ENCODE data around the gene WDR5B.
A peak's percentile ranks its signal among the peaks of the same experiment; 100 is the strongest.

The WDR5B gene

DNA sequence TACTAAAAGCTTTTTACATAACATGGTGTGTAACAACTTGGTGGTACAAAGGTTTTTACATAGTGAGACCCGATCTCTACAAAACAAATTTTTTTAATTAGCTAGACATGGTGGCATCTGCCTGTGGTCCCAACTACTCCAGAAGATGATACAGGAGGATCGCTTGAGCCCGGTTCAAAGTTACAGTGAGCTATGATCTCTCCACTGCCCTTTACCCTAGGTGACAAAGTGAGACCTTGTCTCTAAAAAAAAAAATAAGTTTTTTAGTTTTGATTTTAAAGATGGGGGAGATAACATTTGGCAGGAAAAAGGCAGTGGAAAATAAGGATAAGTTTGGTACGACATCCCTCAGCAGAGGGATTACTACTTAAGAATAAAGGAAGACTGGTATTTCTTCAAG lies 26.0 kb downstream of the WDR5B start:
- TF ChIP-seq EZH2 (IDR thresholded peaks at IDR 0.05; ENCODE audit: borderline replicate concordance, low read depth, low read length, severe bottlenecking) = no peak
- TF ChIP-seq CTCF (IDR thresholded peaks at IDR 0.05; ENCODE audit: borderline replicate concordance, extremely low read depth, low read length, poor library complexity, severe bottlenecking) = no peak
- Histone ChIP-seq H3K36me3 (ENCODE audit: insufficient read depth, low read length) (peaks cover 26% of the 10 kb centered on the region), H3K27me3 (ENCODE audit: insufficient read depth, low read length, poor library complexity) (no peaks in the 10 kb centered on the region), H3K4me1 (ENCODE audit: insufficient read depth, low read length) (peaks cover 37% of the 10 kb centered on the region), H3K9me3 (ENCODE audit: insufficient read depth, low read length, severe bottlenecking) (no peaks in the 10 kb centered on the region), H3K79me2 (ENCODE audit: insufficient read depth, low read length) (peaks cover 82% of the 10 kb centered on the region), H2AFZ (ENCODE audit: low read depth, low read length) (no peak overlapping the region), H3K4me2 (ENCODE audit: insufficient read depth, low read length) (no peak overlapping the region), H3K27ac (ENCODE audit: low read length) (no peak overlapping the region), H4K20me1 (ENCODE audit: insufficient read depth, low read length) (peaks cover 4% of the 10 kb centered on the region; the same call in 1 of the 2 replicates), H3K9ac (ENCODE audit: low read depth, low read length) (no peak overlapping the region), H3K4me3 (ENCODE audit: low read depth in 1 of 2, low read length in 2 of 2) (no peak overlapping the region)
- ATAC-seq (ENCODE audit: insufficient read depth, low read depth) = no peak
- no peak for DNase-seq

- H2AFZ ChIP-seq (ENCODE audit: low read depth, low read length) = no peak overlapping the region
- no peak overlapping the region for H3K4me2 ChIP-seq (ENCODE audit: insufficient read depth, low read length)
- H3K4me1 ChIP-seq (ENCODE audit: insufficient read depth, low read length) = peaks cover 42% of the 10 kb centered on the region
- H3K36me3 ChIP-seq (ENCODE audit: insufficient read depth, low read length) = peaks cover 24% of the 10 kb centered on the region
- H3K9me3 ChIP-seq (ENCODE audit: insufficient read depth, low read length, severe bottlenecking) = no peaks in the 10 kb centered on the region
- H3K4me3 ChIP-seq (ENCODE audit: low read depth in 1 of 2, low read length in 2 of 2) = no peak overlapping the region
- H3K27me3 ChIP-seq (ENCODE audit: insufficient read depth, low read length, poor library complexity) = no peaks in the 10 kb centered on the region
- peaks cover 3% of the 10 kb centered on the region; the same call in 1 of the 2 replicates for H4K20me1 ChIP-seq (ENCODE audit: insufficient read depth, low read length)
- ATAC-seq (ENCODE audit: insufficient read depth, low read depth) = no peak
- H3K27ac ChIP-seq (ENCODE audit: low read length) = no peak overlapping the region
- DNase-seq = no peak
- TF ChIP-seq EZH2 (IDR thresholded peaks at IDR 0.05; ENCODE audit: borderline replicate concordance, low read depth, low read length, severe bottlenecking) = no peak
- no peak for TF ChIP-seq CTCF (IDR thresholded peaks at IDR 0.05; ENCODE audit: borderline replicate concordance, extremely low read depth, low read length, poor library complexity, severe bottlenecking)
- H3K79me2 ChIP-seq (ENCODE audit: insufficient read depth, low read length) = peaks cover 87% of the 10 kb centered on the region
- no peak overlapping the region for H3K9ac ChIP-seq (ENCODE audit: low read depth, low read length)
Observed at GRCh38 chr3:122389197-122389596, 26.7 kb downstream of the WDR5B start.

- no peaks in the 10 kb centered on the region for H4K20me1 ChIP-seq (ENCODE audit: insufficient read depth, low read length)
- peaks cover 12% of the 10 kb centered on the region; the same call in 1 of the 2 replicates for H3K36me3 ChIP-seq (ENCODE audit: insufficient read depth, low read length)
- no peak overlapping the region for H3K4me3 ChIP-seq (ENCODE audit: low read depth in 1 of 2, low read length in 2 of 2)
- peak overlapping the region; percentile 6; the same call in 1 of the 2 replicates for H3K4me2 ChIP-seq (ENCODE audit: insufficient read depth, low read length)
- H3K9me3 ChIP-seq (ENCODE audit: insufficient read depth, low read length, severe bottlenecking) = no peaks in the 10 kb centered on the region
- no peaks in the 10 kb centered on the region for H3K27me3 ChIP-seq (ENCODE audit: insufficient read depth, low read length, poor library complexity)
- no peak overlapping the region for H2AFZ ChIP-seq (ENCODE audit: low read depth, low read length)
- no peak for TF ChIP-seq EZH2 (IDR thresholded peaks at IDR 0.05; ENCODE audit: borderline replicate concordance, low read depth, low read length, severe bottlenecking)
- no peak for TF ChIP-seq CTCF (IDR thresholded peaks at IDR 0.05; ENCODE audit: borderline replicate concordance, extremely low read depth, low read length, poor library complexity, severe bottlenecking)
- DNase-seq (no peak), ATAC-seq (ENCODE audit: insufficient read depth, low read depth) (no peak)
- H3K4me1 ChIP-seq (ENCODE audit: insufficient read depth, low read length) = peaks cover 48% of the 10 kb centered on the region
- H3K27ac ChIP-seq (ENCODE audit: low read length) = no peak overlapping the region
- peaks cover 89% of the 10 kb centered on the region for H3K79me2 ChIP-seq (ENCODE audit: insufficient read depth, low read length)
- no peak overlapping the region for H3K9ac ChIP-seq (ENCODE audit: low read depth, low read length)
Observed at GRCh38 chr3:122387709-122388108, 28.2 kb downstream of the WDR5B start.

Data from DND-41 (cell line).